HepG2 (cell line): ENCODE measurements around the gene NRSN2. TPM values are rescaled to one million over a fixed set of nuclear protein-coding genes. Genes with fewer than 3 reads are reported as not detected.

Experiments
- ARHGAP35 ChIP-seq: sonication (generic); formaldehyde crosslinking; IDR thresholded peaks from 2 replicates; pipeline ENCODE4 v1.9.0; 2022; ENCODE audit warnings: mild to moderate bottlenecking, inconsistent platforms, moderate library complexity, missing genetic modification reagents, borderline replicate concordance
- ARID3A ChIP-seq: IDR thresholded peaks from 2 replicates; pipeline ENCODE4 v1.6.1; 2012; ENCODE audit warnings: low read depth, low read length, improper control_type of control experiment
- FOXK1 ChIP-seq: sonication (generic); formaldehyde crosslinking; IDR thresholded peaks from 2 replicates; pipeline ENCODE4 v1.4.0; 2020; ENCODE audit warnings: low read depth, missing genetic modification reagents, borderline replicate concordance
- MXD4 ChIP-seq: IDR thresholded peaks from 2 replicates; pipeline ENCODE4 v1.6.1; 2016; ENCODE audit warnings: mild to moderate bottlenecking, missing biosample characterization, missing genetic modification reagents
- RNF2 ChIP-seq: fragments of 450-650 bp; conservative IDR thresholded peaks from 2 replicates; pipeline ENCODE4 v1.6.1; 2016; ENCODE audit warnings: low read depth
- SIX4 ChIP-seq: sonication (generic); formaldehyde crosslinking; IDR thresholded peaks from 2 replicates; pipeline ENCODE4 v1.4.0; 2020; ENCODE audit warnings: missing genetic modification reagents
- SMC3 ChIP-seq: IDR thresholded peaks from 2 replicates; pipeline ENCODE4 v1.6.1; 2011; ENCODE audit warnings: low read length, improper control_type of control experiment
- SNAPC2 ChIP-seq: sonication (generic); formaldehyde crosslinking; IDR thresholded peaks from 2 replicates; pipeline ENCODE4 v1.8.1; 2022; ENCODE audit warnings: mild to moderate bottlenecking, missing genetic modification reagents
- SP140L ChIP-seq: sonication (generic); formaldehyde crosslinking; IDR thresholded peaks from 2 replicates; pipeline ENCODE4 v1.4.0; 2020; ENCODE audit warnings: missing genetic modification reagents, borderline replicate concordance
- ZMYM2 ChIP-seq: sonication (generic); formaldehyde crosslinking; IDR thresholded peaks from 2 replicates; pipeline ENCODE4 v1.8.0; 2022; ENCODE audit warnings: mild to moderate bottlenecking, missing genetic modification reagents
- ZNF260 ChIP-seq: sonication (generic); formaldehyde crosslinking; IDR thresholded peaks from 2 replicates; pipeline ENCODE4 v1.4.0; 2020; ENCODE audit warnings: missing genetic modification reagents, low read depth, mild to moderate bottlenecking, borderline replicate concordance
- ZNF775 ChIP-seq: sonication (generic); formaldehyde crosslinking; IDR thresholded peaks from 2 replicates; pipeline ENCODE4 v1.4.0; 2020; ENCODE audit warnings: missing genetic modification reagents, mild to moderate bottlenecking, moderate library complexity, borderline replicate concordance
- polyA plus RNA-seq, 8 experiments: library from polyadenylated mRNA; depleted of rRNA in 3 of 8; stranded (reverse) in 7 of 8; unstranded in 1 of 8; fragments of >200 nt; fragmentation: Illumina TruSeq in 4 of 8; extraction: Trizol in 4 of 8; gene quantifications; 2 replicates each; pipeline versions ENCODE4 v1.2.1 to v1.2.3, GENCODE V29; 2011 to 2016; ENCODE audit warnings: low read depth in 4 of 8, missing spikeins in 1 of 8, mixed read lengths in 1 of 8; ENCODE audit not compliant: insufficient read depth in 1 of 8
- total RNA-seq, 5 experiments: library from RNA; depleted of rRNA; stranded (reverse); fragments of >200 nt; fragmentation: Illumina TruSeq; extraction: Trizol; gene quantifications; 2 replicates each; pipeline ENCODE4 v1.2.3, GENCODE V29; 2016; ENCODE audit warnings: low read depth in 1 of 5
- TF ChIP-seq, protein P1 (sequence below), 2 experiments: sonication (generic) in 1 of 2; formaldehyde crosslinking in 1 of 2; IDR thresholded peaks; 2 replicates each; pipeline versions ENCODE4 v1.4.0 to v1.6.1; 2016 to 2020; ENCODE audit warnings: borderline replicate concordance in 1 of 2, low read depth in 1 of 2, mild to moderate bottlenecking in 1 of 2, missing genetic modification reagents in 1 of 2
- TF ChIP-seq, protein P2 (sequence below): sonication (generic); formaldehyde crosslinking; IDR thresholded peaks from 2 replicates; pipeline ENCODE4 v1.4.0; 2020; ENCODE audit warnings: missing genetic modification reagents
- TF ChIP-seq, protein P3 (sequence below): sonication (generic); formaldehyde crosslinking; IDR thresholded peaks from 2 replicates; pipeline ENCODE4 v1.4.0; 2020; ENCODE audit warnings: missing genetic modification reagents; ENCODE audit errors: not compliant biosample characterization
- TF ChIP-seq, protein P4 (sequence below): sonication (generic); formaldehyde crosslinking; IDR thresholded peaks from 2 replicates; pipeline ENCODE4 v1.4.0; 2020; ENCODE audit warnings: missing genetic modification reagents, low read depth, mild to moderate bottlenecking, borderline replicate concordance

NRSN2 gene
- total and polyA plus RNA-seq, 2 of the 13 experiments (the other 11 are each of a cell fraction or from before 2014, with no cell fraction given), result 32.3 to 49.4 TPM

DNA sequence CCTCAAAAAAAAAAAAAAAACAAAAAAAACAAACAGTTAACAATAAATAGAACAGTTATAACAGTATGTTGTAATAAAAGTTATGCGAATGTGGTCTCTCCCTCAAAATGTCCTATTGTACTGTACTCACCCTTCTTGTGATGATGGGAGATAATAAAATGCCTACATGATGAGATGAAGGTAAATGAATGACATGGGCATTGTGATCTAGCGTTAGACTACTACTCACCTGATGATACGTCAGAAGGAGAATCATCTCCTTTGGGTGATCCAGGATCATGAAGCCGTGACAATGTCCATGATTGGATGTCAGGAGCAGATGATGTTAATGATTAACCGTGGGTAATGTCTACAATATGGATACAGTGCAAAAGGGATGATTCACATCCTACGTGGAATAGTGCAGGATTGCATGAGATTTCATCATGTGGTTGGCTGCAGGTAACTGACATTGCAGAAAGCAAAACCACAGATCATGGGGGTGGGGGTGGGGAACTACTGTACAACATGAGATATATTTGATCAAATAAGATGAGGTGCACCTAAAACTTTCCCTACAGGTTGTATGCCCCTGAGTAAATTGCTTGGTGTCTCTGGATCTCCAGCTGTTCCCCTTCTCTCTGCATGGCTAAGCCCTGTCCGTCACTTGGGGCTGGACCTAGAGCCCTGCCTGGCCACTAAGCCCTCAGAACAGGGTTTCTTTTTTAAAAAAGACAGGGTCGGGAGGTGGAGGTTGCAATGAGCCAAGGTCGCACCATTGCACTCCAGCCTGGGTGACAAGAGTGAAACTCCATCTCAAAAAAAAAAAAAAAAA, 55.0 kb downstream of the NRSN2 start (continued):
- TF ChIP-seq, protein P1, sequence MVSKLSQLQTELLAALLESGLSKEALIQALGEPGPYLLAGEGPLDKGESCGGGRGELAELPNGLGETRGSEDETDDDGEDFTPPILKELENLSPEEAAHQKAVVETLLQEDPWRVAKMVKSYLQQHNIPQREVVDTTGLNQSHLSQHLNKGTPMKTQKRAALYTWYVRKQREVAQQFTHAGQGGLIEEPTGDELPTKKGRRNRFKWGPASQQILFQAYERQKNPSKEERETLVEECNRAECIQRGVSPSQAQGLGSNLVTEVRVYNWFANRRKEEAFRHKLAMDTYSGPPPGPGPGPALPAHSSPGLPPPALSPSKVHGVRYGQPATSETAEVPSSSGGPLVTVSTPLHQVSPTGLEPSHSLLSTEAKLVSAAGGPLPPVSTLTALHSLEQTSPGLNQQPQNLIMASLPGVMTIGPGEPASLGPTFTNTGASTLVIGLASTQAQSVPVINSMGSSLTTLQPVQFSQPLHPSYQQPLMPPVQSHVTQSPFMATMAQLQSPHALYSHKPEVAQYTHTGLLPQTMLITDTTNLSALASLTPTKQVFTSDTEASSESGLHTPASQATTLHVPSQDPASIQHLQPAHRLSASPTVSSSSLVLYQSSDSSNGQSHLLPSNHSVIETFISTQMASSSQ (IDR thresholded peaks at IDR 0.05; ENCODE audit: low read depth), result peak; percentile 100
- TF ChIP-seq, protein P1 (CRISPR knock-in tag; IDR thresholded peaks at IDR 0.05; ENCODE audit: borderline replicate concordance), result peak; percentile 100
- TF ChIP-seq SP140L (CRISPR knock-in tag) (no peak; the same call in 1 of the 2 replicates), SMC3 (peak; percentile 68), ZMYM2 (CRISPR knock-in tag) (no peak), ZNF775 (CRISPR knock-in tag) (peak; percentile 84), SIX4 (peak; percentile 52; the same call in 1 of the 2 replicates), ARID3A (peak; percentile 99), ARHGAP35 (0 out of 2 replicates have a peak, but pooled peaks have one; percentile 32), MXD4 (peak; percentile 76; the same call in 1 of the 2 replicates), SNAPC2 (CRISPR knock-in tag) (peak; percentile 62), FOXK1 (CRISPR knock-in tag) (peak; percentile 89; the same call in 1 of the 2 replicates), RNF2 (no peak), ZNF260 (no peak)
- TF ChIP-seq, protein P2, sequence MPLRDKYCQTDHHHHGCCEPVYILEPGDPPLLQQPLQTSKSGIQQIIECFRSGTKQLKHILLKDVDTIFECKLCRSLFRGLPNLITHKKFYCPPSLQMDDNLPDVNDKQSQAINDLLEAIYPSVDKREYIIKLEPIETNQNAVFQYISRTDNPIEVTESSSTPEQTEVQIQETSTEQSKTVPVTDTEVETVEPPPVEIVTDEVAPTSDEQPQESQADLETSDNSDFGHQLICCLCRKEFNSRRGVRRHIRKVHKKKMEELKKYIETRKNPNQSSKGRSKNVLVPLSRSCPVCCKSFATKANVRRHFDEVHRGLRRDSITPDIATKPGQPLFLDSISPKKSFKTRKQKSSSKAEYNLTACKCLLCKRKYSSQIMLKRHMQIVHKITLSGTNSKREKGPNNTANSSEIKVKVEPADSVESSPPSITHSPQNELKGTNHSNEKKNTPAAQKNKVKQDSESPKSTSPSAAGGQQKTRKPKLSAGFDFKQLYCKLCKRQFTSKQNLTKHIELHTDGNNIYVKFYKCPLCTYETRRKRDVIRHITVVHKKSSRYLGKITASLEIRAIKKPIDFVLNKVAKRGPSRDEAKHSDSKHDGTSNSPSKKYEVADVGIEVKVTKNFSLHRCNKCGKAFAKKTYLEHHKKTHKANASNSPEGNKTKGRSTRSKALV, result peak; percentile 10; the same call in 1 of the 2 replicates
- TF ChIP-seq, protein P3, sequence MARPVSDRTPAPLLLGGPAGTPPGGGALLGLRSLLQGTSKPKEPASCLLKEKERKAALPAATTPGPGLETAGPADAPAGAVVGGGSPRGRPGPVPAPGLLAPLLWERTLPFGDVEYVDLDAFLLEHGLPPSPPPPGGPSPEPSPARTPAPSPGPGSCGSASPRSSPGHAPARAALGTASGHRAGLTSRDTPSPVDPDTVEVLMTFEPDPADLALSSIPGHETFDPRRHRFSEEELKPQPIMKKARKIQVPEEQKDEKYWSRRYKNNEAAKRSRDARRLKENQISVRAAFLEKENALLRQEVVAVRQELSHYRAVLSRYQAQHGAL (CRISPR knock-in tag), result no peak
- TF ChIP-seq, protein P4, sequence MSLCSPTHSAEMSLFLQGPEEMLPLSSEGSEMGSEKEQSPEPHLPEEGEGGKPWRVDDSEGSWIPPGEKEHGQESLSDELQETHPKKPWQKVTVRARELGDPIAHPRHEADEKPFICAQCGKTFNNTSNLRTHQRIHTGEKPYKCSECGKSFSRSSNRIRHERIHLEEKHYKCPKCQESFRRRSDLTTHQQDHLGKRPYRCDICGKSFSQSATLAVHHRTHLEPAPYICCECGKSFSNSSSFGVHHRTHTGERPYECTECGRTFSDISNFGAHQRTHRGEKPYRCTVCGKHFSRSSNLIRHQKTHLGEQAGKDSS, result 0 out of 2 replicates have a peak, but pooled peaks have one; percentile 26
